Epithelial cell of proximal tubule (primary cell): ENCODE results near the gene CYTH1. TPM values are rescaled to one million over a fixed set of nuclear protein-coding genes. Genes with fewer than 3 reads are reported as not detected.

ENCODE experiments used
- DNase-seq: peaks from one replicate; pipeline ENCODE4 v3.0.0-alpha.2; 2011; ENCODE audit warnings: low read depth
- H3K4me3 ChIP-seq: 2 replicates; pipeline ENCODE4 v1.5.1; 2011; ENCODE audit warnings: low read depth, mild to moderate bottlenecking, low read length
- CTCF ChIP-seq: conservative IDR thresholded peaks from 2 replicates; pipeline ENCODE4 v1.5.1; 2012; ENCODE audit warnings: low read depth, mild to moderate bottlenecking, low read length
- total RNA-seq: library from RNA; depleted of rRNA; stranded (reverse); fragments of >200 nt; gene quantifications from 2 replicates; pipeline ENCODE4 v1.2.3, GENCODE V29; 2015

The CYTH1 gene
- total RNA-seq, 1 donor from 2014 or later = 16.8 TPM

- no peak overlapping the region for H3K4me3 ChIP-seq
- DNase-seq = no peak
- no peak for TF ChIP-seq CTCF
Observed at GRCh38 chr17:78678222-78678557, 103.9 kb downstream of the CYTH1 start.

- DNase-seq = no peak
- no peak overlapping the region for H3K4me3 ChIP-seq
- TF ChIP-seq CTCF = no peak
Observed at GRCh38 chr17:78677303-78678221, 104.5 kb downstream of the CYTH1 start.

GRCh38 chr17:78676412-78677302, 105.4 kb downstream of the CYTH1 start:
- no peak overlapping the region for H3K4me3 ChIP-seq
- no peak for TF ChIP-seq CTCF
- DNase-seq = no peak

- no peak for DNase-seq
- TF ChIP-seq CTCF = no peak
- H3K4me3 ChIP-seq = no peak overlapping the region
Observed at GRCh38 chr17:78675836-78676235, 106.2 kb downstream of the CYTH1 start.

GRCh38 chr17:78675316-78675616, 106.8 kb downstream of the CYTH1 start:
- no peak for TF ChIP-seq CTCF
- DNase-seq = no peak
- H3K4me3 ChIP-seq = no peak overlapping the region

GRCh38 chr17:78674595-78675315, 107.3 kb downstream of the CYTH1 start:
- no peak for TF ChIP-seq CTCF
- DNase-seq = no peak
- no peak overlapping the region for H3K4me3 ChIP-seq
